H1 (cell line): Measurements from ENCODE around the gene BORCS6. TPM values are rescaled to one million over a fixed set of nuclear protein-coding genes. Genes with fewer than 3 reads are reported as not detected.

ENCODE experiments used
- CTCF ChIA-PET: fragments of 300-600 bp; sonication (Branson Sonifier 250); formaldehyde crosslinking; loops from one replicate; lab custom pipeline; 2021; ENCODE audit not compliant: partially characterized antibody; lab: Charles Lee
- POLR2A ChIA-PET: fragments of 300-600 bp; sonication (Branson Sonifier 250); formaldehyde crosslinking; loops from one replicate; lab custom pipeline; 2021; ENCODE audit warnings: inconsistent platforms; ENCODE audit not compliant: partially characterized antibody; lab: Charles Lee
- DNase-seq, 2 experiments: peaks; one replicate each; pipeline versions ENCODE4 v3.0.0 to v3.0.0-alpha.2; 2010 to 2022; ENCODE audit warnings: low spot score in 2 of 2, low read depth in 1 of 2, mixed read lengths in 1 of 2
- FAIRE-seq: peaks from 2 replicates; lab custom pipeline; 2011; peaks lifted over from hg19 to GRCh38; lab: Jason Lieb, UNC
- H2AFZ ChIP-seq: 2 replicates; pipeline ENCODE4 v1.8.1; 2012; ENCODE audit warnings: low read length, inconsistent platforms
- H2AK5ac ChIP-seq: 2 replicates; pipeline ENCODE4 v1.6.1; 2013; ENCODE audit warnings: low read depth, low read length
- H2BK120ac ChIP-seq: replicated peaks from 2 replicates; pipeline ENCODE3; 2013; ENCODE audit warnings: low read depth, low read length, inconsistent platforms
- H2BK12ac ChIP-seq: 2 replicates; pipeline ENCODE4 v1.6.1; 2013; ENCODE audit warnings: low read depth, low read length
- H2BK15ac ChIP-seq: 2 replicates; pipeline ENCODE4 v1.6.1; 2013; ENCODE audit warnings: low read length
- H2BK20ac ChIP-seq: 2 replicates; pipeline ENCODE4 v1.6.1; 2013; ENCODE audit warnings: low read length
- H2BK5ac ChIP-seq: 2 replicates; pipeline ENCODE4 v1.6.1; 2013; ENCODE audit warnings: low read depth, low read length
- H3K14ac ChIP-seq: 2 replicates; pipeline ENCODE4 v1.6.1; 2013; ENCODE audit warnings: inconsistent platforms; ENCODE audit not compliant: insufficient read length
- H3K18ac ChIP-seq: 2 replicates; pipeline ENCODE4 v1.6.1; 2013; ENCODE audit warnings: low read length; ENCODE audit errors: extremely low read depth
- H3K23ac ChIP-seq: 2 replicates; pipeline ENCODE4 v1.6.1; 2013; ENCODE audit warnings: inconsistent platforms; ENCODE audit not compliant: insufficient read length
- H3K23me2 ChIP-seq: 2 replicates; pipeline ENCODE4 v1.6.1; 2013; ENCODE audit warnings: low read depth, low read length
- H3K27ac ChIP-seq: 2 replicates; pipeline ENCODE4 v1.6.1; 2011; ENCODE audit warnings: low read depth, low read length, inconsistent platforms
- H3K27me3 ChIP-seq, 4 experiments: replicated peaks in 1 of 4; 1 replicate in 1 of 4; 2 replicates in 3 of 4; pipeline versions ENCODE4 v1.6.1 to v1.8.1; 2011 to 2013; ENCODE audit warnings: low read length in 3 of 4, mild to moderate bottlenecking in 3 of 4, inconsistent platforms in 2 of 4, mixed read lengths in 2 of 4, moderate library complexity in 1 of 4; ENCODE audit not compliant: control insufficient read depth in 3 of 4, insufficient read depth in 3 of 4; ENCODE audit errors: extremely low read depth in 1 of 4
- H3K36me3 ChIP-seq, 4 experiments: 2 replicates each; pipeline versions ENCODE4 v1.6.1 to v1.8.1; 2011 to 2013; ENCODE audit warnings: mild to moderate bottlenecking in 4 of 4, low read length in 3 of 4, moderate library complexity in 2 of 4, control low read depth in 1 of 4, inconsistent platforms in 1 of 4; ENCODE audit not compliant: insufficient read depth in 4 of 4, control insufficient read depth in 2 of 4
- H3K4ac ChIP-seq: replicated peaks from 2 replicates; pipeline ENCODE3; 2013; ENCODE audit warnings: low read length, low read depth, mixed read lengths, inconsistent platforms; ENCODE audit not compliant: insufficient read length
- H3K4me1 ChIP-seq, 4 experiments: replicated peaks in 1 of 4; 1 replicate in 1 of 4; 2 replicates in 3 of 4; pipeline versions ENCODE4 v1.6.1 to v1.8.1; 2011 to 2013; ENCODE audit warnings: low read length in 3 of 4, inconsistent platforms in 2 of 4, mixed read lengths in 1 of 4; ENCODE audit not compliant: insufficient read depth in 4 of 4, control insufficient read depth in 3 of 4
- H3K4me2 ChIP-seq, 2 experiments: 2 replicates each; pipeline versions ENCODE4 v1.6.1 to v1.8.1; 2011 to 2013; ENCODE audit warnings: low read depth in 2 of 2, low read length in 2 of 2, control low read depth in 1 of 2, inconsistent platforms in 1 of 2, mild to moderate bottlenecking in 1 of 2; ENCODE audit not compliant: insufficient read depth in 1 of 2
- H3K4me3 ChIP-seq, 4 experiments: fragments of 200-600, 300-600 bp in 1 of 4; sonication (generic), shearing (Covaris generic), sonication (Bioruptor Twin) in 1 of 4; 2 replicates each; pipeline versions ENCODE4 v1.5.1 to v1.8.1; 2011 to 2016; ENCODE audit warnings: low read length in 4 of 4, low read depth in 3 of 4, control low read depth in 2 of 4, inconsistent platforms in 2 of 4, mild to moderate bottlenecking in 2 of 4, mixed read lengths in 1 of 4, moderate library complexity in 1 of 4; ENCODE audit not compliant: insufficient read depth in 2 of 4; ENCODE audit errors: extremely low read depth in 1 of 4
- H3K56ac ChIP-seq: replicated peaks from 2 replicates; pipeline ENCODE3; 2013; ENCODE audit warnings: low read depth, mild to moderate bottlenecking, mixed read lengths, low read length, inconsistent platforms; ENCODE audit not compliant: insufficient read length
- H3K79me1 ChIP-seq: 2 replicates; pipeline ENCODE4 v1.6.1; 2013; ENCODE audit warnings: low read depth, low read length, control low read depth
- H3K79me2 ChIP-seq, 2 experiments: 2 replicates each; pipeline versions ENCODE4 v1.6.1 to v1.8.1; 2012 to 2013; ENCODE audit warnings: low read length in 2 of 2, mild to moderate bottlenecking in 2 of 2, inconsistent platforms in 1 of 2; ENCODE audit not compliant: insufficient read depth in 2 of 2, control insufficient read depth in 1 of 2
- H3K9ac ChIP-seq, 4 experiments: replicated peaks in 1 of 4; 1 replicate in 1 of 4; 2 replicates in 3 of 4; pipeline versions ENCODE4 v1.6.1 to v1.8.1; 2011 to 2013; ENCODE audit warnings: low read depth in 3 of 4, low read length in 3 of 4, control low read depth in 2 of 4, mild to moderate bottlenecking in 2 of 4, moderate library complexity in 2 of 4, inconsistent platforms in 1 of 4; ENCODE audit errors: extremely low read depth in 1 of 4
- H3K9me3 ChIP-seq, 2 experiments: 2 replicates each; pipeline versions ENCODE4 v1.6.1 to v1.8.1; 2012 to 2013; ENCODE audit warnings: mild to moderate bottlenecking in 2 of 2, moderate library complexity in 2 of 2, control low read depth in 1 of 2, inconsistent platforms in 1 of 2, low read depth in 1 of 2, low read length in 1 of 2, mixed read lengths in 1 of 2; ENCODE audit not compliant: insufficient read depth in 2 of 2
- H4K20me1 ChIP-seq, 2 experiments: replicated peaks in 1 of 2; 2 replicates each; pipeline versions ENCODE3 to v1.8.1; 2011 to 2013; ENCODE audit warnings: inconsistent platforms in 2 of 2, low read length in 2 of 2, mild to moderate bottlenecking in 1 of 2; ENCODE audit not compliant: insufficient read depth in 2 of 2, control insufficient read depth in 1 of 2
- H4K5ac ChIP-seq: 2 replicates; pipeline ENCODE4 v1.6.1; 2013; ENCODE audit warnings: low read length, low read depth, mixed read lengths, inconsistent platforms; ENCODE audit not compliant: insufficient read length
- H4K8ac ChIP-seq: 2 replicates; pipeline ENCODE4 v1.8.0; 2013; ENCODE audit warnings: mild to moderate bottlenecking, moderate library complexity, low read length, inconsistent platforms; ENCODE audit not compliant: insufficient read depth; ENCODE audit errors: extremely low read depth
- H4K91ac ChIP-seq: replicated peaks from 2 replicates; pipeline ENCODE3; 2013; ENCODE audit warnings: low read length, mixed read lengths, inconsistent platforms; ENCODE audit not compliant: insufficient read length
- BACH1 ChIP-seq: IDR thresholded peaks from 2 replicates; pipeline ENCODE4 v1.6.1; 2012; ENCODE audit warnings: low read length, improper control_type of control experiment
- BCL11A ChIP-seq, 2 experiments: IDR thresholded peaks; one replicate each; pipeline ENCODE4 v1.6.1; 2011; ENCODE audit warnings: low read depth in 2 of 2, low read length in 2 of 2, mild to moderate bottlenecking in 2 of 2
- EZH2 ChIP-seq: fragments of 200-600 bp; sonication (generic); IDR thresholded peaks from 2 replicates; pipeline ENCODE4 v1.7.1; 2012; ENCODE audit warnings: low read depth, mild to moderate bottlenecking, moderate library complexity, low read length, inconsistent platforms; ENCODE audit not compliant: severe bottlenecking
- JUN ChIP-seq: IDR thresholded peaks from 2 replicates; pipeline ENCODE4 v1.6.1; 2011; ENCODE audit warnings: low read depth, mild to moderate bottlenecking, improper control_type of control experiment, low read length
- POU5F1 ChIP-seq: IDR thresholded peaks from 2 replicates; pipeline ENCODE4 v1.6.1; 2011; ENCODE audit warnings: low read depth, mild to moderate bottlenecking, low read length, moderate library complexity
- SIX5 ChIP-seq: IDR thresholded peaks from 2 replicates; pipeline ENCODE4 v1.6.1; 2011; ENCODE audit warnings: mild to moderate bottlenecking, low read depth, low read length
- SRF ChIP-seq: IDR thresholded peaks from 2 replicates; pipeline ENCODE4 v1.6.1; 2011; ENCODE audit warnings: mild to moderate bottlenecking, low read depth, low read length, moderate library complexity
- SUZ12 ChIP-seq: fragments of 200-600 bp; sonication (generic); IDR thresholded peaks from 2 replicates; pipeline ENCODE4 v1.6.1; 2012; ENCODE audit warnings: mild to moderate bottlenecking, inconsistent platforms, low read length, moderate library complexity, mixed read lengths
- TAF1 ChIP-seq: IDR thresholded peaks from 2 replicates; pipeline ENCODE4 v1.6.1; 2011; ENCODE audit warnings: mild to moderate bottlenecking, low read depth, low read length
- TEAD4 ChIP-seq: IDR thresholded peaks from 2 replicates; pipeline ENCODE4 v1.6.1; 2012; ENCODE audit warnings: low read depth, low read length, inconsistent platforms, mixed read lengths
- ZNF274 ChIP-seq: IDR thresholded peaks from 2 replicates; pipeline ENCODE4 v1.7.0; 2012; ENCODE audit warnings: low read length, borderline replicate concordance; ENCODE audit errors: extremely low read depth
- WGBS, 2 experiments: shearing (Covaris generic) in 1 of 2; methylation state at CpG; one replicate each; pipeline versions ENCODE4 v1.1.6 to v1.1.7; 2013 to 2015; ENCODE audit warnings: low lambda C conversion rate in 2 of 2, mixed read lengths in 2 of 2, inconsistent platforms in 1 of 2, low coverage in 1 of 2, missing lambda C conversion rate in 1 of 2; ENCODE audit not compliant: insufficient replicate concordance in 2 of 2, insufficient coverage in 1 of 2, insufficient read length in 1 of 2; ENCODE audit errors: extremely low coverage in 1 of 2, missing lambda C conversion rate in 1 of 2; 5-methylcytosine and 5-hydroxymethylcytosine counted together
- polyA plus RNA-seq, 7 experiments: library from polyadenylated mRNA; depleted of rRNA in 3 of 7; stranded (reverse) in 5 of 7; unstranded in 2 of 7; fragments of >200 nt in 5 of 7; fragments of 200-250 nt in 2 of 7; gene quantifications; 1 replicate in 5 of 7; 2 replicates in 1 of 7; 4 replicates in 1 of 7; pipeline versions ENCODE4 v1.2.1 to v1.2.3, GENCODE V29; 2011 to 2013; ENCODE audit warnings: missing spikeins in 2 of 7, mixed read lengths in 2 of 7
- total RNA-seq: library from RNA; stranded (reverse); fragmentation: NEBNext Ultra II Directional; extraction: Animal tissue kit (Norgen Biotek cat#: 25700); gene quantifications from 2 replicates; pipeline ENCODE4 v1.2.1, GENCODE V29; 2021

BORCS6 gene
- total and polyA plus RNA-seq, 2 of the 8 experiments (the other 6 are each of a cell fraction or from before 2014, with no cell fraction given): 3.3 to 3.6 TPM

- peak overlapping the region; percentile 100 for H4K8ac ChIP-seq
- peak overlapping the region; percentile 98 for H2BK12ac ChIP-seq
- H3K27ac ChIP-seq: peak overlapping the region; percentile 99
- peak overlapping the region; percentile 99 for H4K5ac ChIP-seq
- peak overlapping the region; percentile 100 for H3K18ac ChIP-seq
- peak overlapping the region; percentile 99 for H2AK5ac ChIP-seq
- H2BK120ac ChIP-seq: peak overlapping the region; percentile 95
- H3K4me2 ChIP-seq: peak overlapping the region; percentile 85 to 95
- FAIRE-seq: peak; percentile 73
- peak overlapping the region; percentile 100 for H4K91ac ChIP-seq
- no peaks in the 10 kb centered on the region for H3K27me3 ChIP-seq
- ChIA-PET CTCF (interaction anchor here (0.6 to 10.3 kb wide), 9 partner anchors 18 to 174 kb away, joined by 3 to 133 read pairs (median 4); partner anchors contain the start of gene ALOXE3), POLR2A (interaction anchor here (0.6 to 15.7 kb wide), 24 partner anchors 9 to 476 kb away, joined by 3 to 289 read pairs (median 4); partner anchors contain the start of genes AURKB, BORCS6, PER1 and TMEM107)
- H3K79me1 ChIP-seq: peaks cover 8% of the 10 kb centered on the region
- H2BK20ac ChIP-seq: no peak overlapping the region
- H3K23ac ChIP-seq: no peak overlapping the region
- H3K14ac ChIP-seq: peak overlapping the region; percentile 100
- peak overlapping the region; percentile 57 to 98 (median 80) for H3K4me3 ChIP-seq
- peaks cover 0 to 10% (median 5%) of the 10 kb centered on the region in 4 experiments; a peak in 6 of 8 replicates for H3K36me3 ChIP-seq
- DNase-seq: peak; percentile 88 to 90
- H2BK5ac ChIP-seq: peak overlapping the region; percentile 100
- 7% methylated on average over 15 of the region's 55 CpGs; no CpG with 5 or more reads in 1 of the 2 experiments for WGBS, 2 experiments
- peaks cover 8 to 9% of the 10 kb centered on the region in 2 experiments for H4K20me1 ChIP-seq
- peaks cover 4 to 25% (median 21%) of the 10 kb centered on the region in 4 experiments for H3K4me1 ChIP-seq
- peak overlapping the region; percentile 100 for H3K4ac ChIP-seq
- H2AFZ ChIP-seq: peak overlapping the region; percentile 55; the same call in 1 of the 2 replicates
- peak overlapping the region; percentile 100; the same call in 1 of the 2 replicates for H2BK15ac ChIP-seq
- H3K9me3 ChIP-seq: no peaks in the 10 kb centered on the region
- peaks cover 16% of the 10 kb centered on the region for H3K23me2 ChIP-seq
- H3K79me2 ChIP-seq: peaks cover 0 to 15% of the 10 kb centered on the region in 2 experiments; a peak in 2 of 4 replicates
- peak overlapping the region; percentile 99 for H3K56ac ChIP-seq
- H3K9ac ChIP-seq: peak overlapping the region; percentile 86 to 97 (median 95)
- TF ChIP-seq BCL11A (IDR thresholded peaks at IDR 0.05; ENCODE audit: low read depth in 2 of 2, low read length in 2 of 2) (no peak), SIX5 (no peak), JUN (no peak), TEAD4 (no peak), ZNF274 (no peak), SUZ12 (no peak), POU5F1 (no peak), TAF1 (peak; percentile 73), SRF (no peak), BACH1 (no peak), EZH2 (no peak)
These were observed 26.7 kb downstream of the BORCS6 start for GRCh38 chr17:8162997-8163977.
